Vagina (tissue), 2 donors: ENCODE data around the gene USF3. TPM values are rescaled to one million over a fixed set of nuclear protein-coding genes. Genes with fewer than 3 reads are reported as not detected.

Experiments
- DNase-seq, 2 donors: peaks; one replicate each; pipeline ENCODE4 v3.0.0-alpha.2; 2017; ENCODE audit errors: extremely low spot score in 2 of 2
- H3K27ac ChIP-seq: fragments of 200-600 bp; sonication (generic); one replicate; pipeline ENCODE4 v1.5.1; 2019
- H3K27me3 ChIP-seq: fragments of 200-600 bp; sonication (generic); one replicate; pipeline ENCODE4 v1.5.1; 2019
- H3K36me3 ChIP-seq, 2 donors: fragments of 200-600 bp; sonication (generic); one replicate each; pipeline ENCODE4 v1.5.1; 2017 to 2019
- H3K4me1 ChIP-seq: fragments of 200-600 bp; sonication (generic); one replicate; pipeline ENCODE4 v1.5.1; 2019
- H3K4me3 ChIP-seq, 2 donors: fragments of 200-600 bp; sonication (generic); 1 replicate in 1 of 2; 2 replicates in 1 of 2; pipeline ENCODE4 v1.5.1; 2016 to 2019
- H3K9me3 ChIP-seq: fragments of 200-600 bp; sonication (generic); one replicate; pipeline ENCODE4 v1.5.1; 2019
- CTCF ChIP-seq, 3 experiments: fragments of 450-650 bp in 2 of 3; fragments of 200-600 bp in 1 of 3; sonication (generic) in 1 of 3; IDR thresholded peaks; one replicate each; pipeline ENCODE4 v1.5.1; 2017 to 2019; ENCODE audit warnings: antibody characterized with exemption in 3 of 3, mild to moderate bottlenecking in 2 of 3, moderate library complexity in 2 of 3
- POLR2A ChIP-seq, 2 donors: fragments of 450-650 bp; IDR thresholded peaks; one replicate each; pipeline ENCODE4 v1.6.1; 2017; ENCODE audit warnings: antibody characterized with exemption in 2 of 2, mild to moderate bottlenecking in 2 of 2, moderate library complexity in 2 of 2
- POLR2AphosphoS5 ChIP-seq, 2 donors: sonication (generic); formaldehyde crosslinking; IDR thresholded peaks; one replicate each; pipeline ENCODE4 v1.9.0; 2017; ENCODE audit warnings: antibody characterized with exemption in 2 of 2, mild to moderate bottlenecking in 2 of 2, low read depth in 1 of 2; ENCODE audit not compliant: insufficient read depth in 1 of 2
- intact Hi-C: fragments of 100-400 bp; cut with DNase I; formaldehyde crosslinking; loops from one replicate; pipeline ENCODE4 v1.15.1; 2023
- total RNA-seq: library from RNA; depleted of rRNA; stranded (reverse); fragments of >200 nt; gene quantifications from one replicate; pipeline ENCODE4 v1.2.3, GENCODE V29; 2016

Gene USF3
- total RNA-seq, 1 donor from 2014 or later: 19.2 TPM

- H3K4me1 ChIP-seq: no peaks in the 10 kb centered on the region
- no peak overlapping the region for H3K27ac ChIP-seq
- no peak overlapping the region for H3K4me3 ChIP-seq
- H3K36me3 ChIP-seq: peaks cover 0 to 29% of the 10 kb centered on the region in 2 donors
- no peaks in the 10 kb centered on the region for H3K27me3 ChIP-seq
- intact Hi-C loops: no loop called here
- TF ChIP-seq CTCF (IDR thresholded peaks at IDR 0.05) (no peak), POLR2A (IDR thresholded peaks at IDR 0.05) (no peak), POLR2AphosphoS5 (IDR thresholded peaks at IDR 0.05; ENCODE audit: insufficient read depth in 1 of 2, low read depth in 1 of 2) (no peak)
- no peak for DNase-seq
- no peaks in the 10 kb centered on the region for H3K9me3 ChIP-seq
These were observed 21.4 kb upstream of the USF3 start for GRCh38 chr3:113717818-113718217.

- intact Hi-C loops: no loop called here
- no peak for TF ChIP-seq POLR2AphosphoS5 (IDR thresholded peaks at IDR 0.05; ENCODE audit: insufficient read depth in 1 of 2, low read depth in 1 of 2)
- no peaks in the 10 kb centered on the region for H3K4me1 ChIP-seq
- no peaks in the 10 kb centered on the region for H3K27me3 ChIP-seq
- H3K36me3 ChIP-seq: peaks cover 0 to 24% of the 10 kb centered on the region in 2 donors
- H3K27ac ChIP-seq: no peak overlapping the region
- no peaks in the 10 kb centered on the region for H3K9me3 ChIP-seq
- DNase-seq: no peak
- H3K4me3 ChIP-seq: no peak overlapping the region
These were observed 20.9 kb upstream of the USF3 start for GRCh38 chr3:113717308-113717707.

- no peaks in the 10 kb centered on the region for H3K9me3 ChIP-seq
- DNase-seq: no peak
- H3K36me3 ChIP-seq: peaks cover 0 to 7% of the 10 kb centered on the region in 2 donors
- H3K27me3 ChIP-seq: no peaks in the 10 kb centered on the region
- no peak overlapping the region for H3K27ac ChIP-seq
- no peak overlapping the region for H3K4me3 ChIP-seq
- TF ChIP-seq CTCF (IDR thresholded peaks at IDR 0.05): no peak
- no peak for TF ChIP-seq POLR2AphosphoS5 (IDR thresholded peaks at IDR 0.05; ENCODE audit: insufficient read depth in 1 of 2, low read depth in 1 of 2)
- TF ChIP-seq POLR2A (IDR thresholded peaks at IDR 0.05): no peak
- intact Hi-C loops: no loop called here
- H3K4me1 ChIP-seq: no peaks in the 10 kb centered on the region
These were observed 18.3 kb upstream of the USF3 start for GRCh38 chr3:113714702-113715101.

GRCh38 chr3:113712129-113712528 lies 15.7 kb upstream of the USF3 start:
- TF ChIP-seq POLR2AphosphoS5 (IDR thresholded peaks at IDR 0.05; ENCODE audit: insufficient read depth in 1 of 2, low read depth in 1 of 2) (no peak), POLR2A (IDR thresholded peaks at IDR 0.05) (no peak), CTCF (IDR thresholded peaks at IDR 0.05) (no peak)
- H3K4me3 ChIP-seq: no peak overlapping the region

GRCh38 chr3:113707835-113708234 lies 11.4 kb upstream of the USF3 start:
- Histone ChIP-seq H3K4me3 (no peak overlapping the region), H3K4me1 (no peaks in the 10 kb centered on the region), H3K27me3 (no peaks in the 10 kb centered on the region), H3K36me3 (no peaks in the 10 kb centered on the region), H3K9me3 (no peaks in the 10 kb centered on the region), H3K27ac (no peak overlapping the region)
- no peak for TF ChIP-seq CTCF (IDR thresholded peaks at IDR 0.05)
- no peak for TF ChIP-seq POLR2AphosphoS5 (IDR thresholded peaks at IDR 0.05; ENCODE audit: insufficient read depth in 1 of 2, low read depth in 1 of 2)
- TF ChIP-seq POLR2A (IDR thresholded peaks at IDR 0.05): no peak
- DNase-seq: no peak
- intact Hi-C loops: no loop called here

More at GRCh38 chr3:113712129-113712528, 15.7 kb upstream of the USF3 start:
- no peaks in the 10 kb centered on the region for H3K4me1 ChIP-seq
- no peaks in the 10 kb centered on the region for H3K9me3 ChIP-seq
- intact Hi-C loops: no loop called here
- H3K36me3 ChIP-seq: peaks cover 0 to 7% of the 10 kb centered on the region in 2 donors
- no peaks in the 10 kb centered on the region for H3K27me3 ChIP-seq
- H3K27ac ChIP-seq: no peak overlapping the region
- DNase-seq: no peak
